ENCODE data around the gene KRT85.

The KRT85 gene

DNA sequence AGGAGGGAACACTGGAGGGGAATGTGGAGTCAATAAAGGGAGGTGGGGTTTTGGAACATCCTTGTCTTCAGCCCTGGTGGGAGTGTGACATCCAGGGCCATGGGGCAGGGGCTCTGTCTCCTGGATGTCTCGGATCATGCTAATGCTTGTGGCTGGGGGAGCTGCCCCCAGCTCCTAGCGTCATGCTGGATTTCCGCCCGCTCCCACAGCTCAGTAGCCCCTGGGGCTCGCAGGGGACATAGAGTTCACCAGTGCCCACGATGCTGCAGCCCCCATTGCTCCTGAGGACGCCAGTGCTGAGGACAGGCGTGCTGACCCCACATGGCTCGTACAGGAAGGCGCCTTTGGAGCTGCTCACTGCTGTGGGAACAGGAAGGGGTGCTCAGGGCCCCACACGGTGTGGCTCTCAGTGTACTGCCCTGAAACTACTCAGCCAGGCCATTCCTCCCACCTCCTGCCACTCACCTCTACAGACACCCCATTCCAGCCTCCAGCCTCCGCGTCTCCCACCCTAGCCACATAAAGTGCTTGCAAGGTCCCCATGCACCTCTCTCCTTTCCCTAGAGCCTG is 27.6 kb upstream of the KRT85 start:
- no peak for DNase-seq (ENCODE audit: low spot score)

DNA sequence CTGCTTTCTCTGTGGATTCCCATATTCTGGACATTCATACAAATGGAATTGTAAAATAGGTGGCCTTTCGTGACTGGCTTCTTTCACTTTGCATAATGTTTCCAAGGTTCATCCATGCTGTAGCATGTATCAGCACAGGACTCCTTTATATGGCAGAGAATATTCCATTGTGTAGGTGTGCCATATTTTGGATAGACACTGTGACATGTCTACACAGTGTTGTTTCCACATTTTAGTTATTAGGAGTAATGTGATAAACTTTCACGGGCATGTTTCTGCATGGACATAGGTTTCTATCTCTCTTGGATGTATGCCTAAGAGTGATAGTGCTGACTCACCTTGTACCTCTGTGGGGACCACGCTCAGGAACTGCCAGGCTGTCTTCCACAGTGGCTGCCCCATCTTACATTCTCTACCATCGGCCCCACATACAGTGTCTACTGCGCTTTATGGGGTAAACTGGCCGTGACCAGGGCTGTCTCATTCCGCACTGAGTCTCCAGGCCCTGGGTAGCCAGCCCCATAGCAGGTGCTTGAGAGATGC is 25.3 kb upstream of the KRT85 start:
- no peak for DNase-seq (ENCODE audit: low spot score)

DNA sequence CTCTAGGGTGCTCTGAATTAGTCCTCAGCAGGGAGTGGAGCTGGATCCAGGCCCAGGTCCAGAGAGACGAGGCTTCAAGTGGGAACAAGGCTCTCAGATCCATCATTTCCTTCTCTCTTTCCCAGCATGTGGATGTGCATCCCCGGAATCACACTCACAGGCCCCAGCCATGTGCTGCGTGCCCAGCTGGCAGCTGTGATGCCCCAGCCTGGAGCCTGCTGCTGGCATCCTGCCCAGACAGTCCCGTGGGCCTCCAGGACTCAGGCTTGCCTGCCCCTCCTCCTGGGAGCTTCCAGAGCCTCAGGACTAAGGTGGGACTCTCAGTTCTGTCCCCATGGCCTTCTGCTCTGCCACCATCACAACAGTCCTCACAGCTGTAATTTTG is 24.3 kb upstream of the KRT85 start:
- no peak for DNase-seq (ENCODE audit: low spot score)

DNA sequence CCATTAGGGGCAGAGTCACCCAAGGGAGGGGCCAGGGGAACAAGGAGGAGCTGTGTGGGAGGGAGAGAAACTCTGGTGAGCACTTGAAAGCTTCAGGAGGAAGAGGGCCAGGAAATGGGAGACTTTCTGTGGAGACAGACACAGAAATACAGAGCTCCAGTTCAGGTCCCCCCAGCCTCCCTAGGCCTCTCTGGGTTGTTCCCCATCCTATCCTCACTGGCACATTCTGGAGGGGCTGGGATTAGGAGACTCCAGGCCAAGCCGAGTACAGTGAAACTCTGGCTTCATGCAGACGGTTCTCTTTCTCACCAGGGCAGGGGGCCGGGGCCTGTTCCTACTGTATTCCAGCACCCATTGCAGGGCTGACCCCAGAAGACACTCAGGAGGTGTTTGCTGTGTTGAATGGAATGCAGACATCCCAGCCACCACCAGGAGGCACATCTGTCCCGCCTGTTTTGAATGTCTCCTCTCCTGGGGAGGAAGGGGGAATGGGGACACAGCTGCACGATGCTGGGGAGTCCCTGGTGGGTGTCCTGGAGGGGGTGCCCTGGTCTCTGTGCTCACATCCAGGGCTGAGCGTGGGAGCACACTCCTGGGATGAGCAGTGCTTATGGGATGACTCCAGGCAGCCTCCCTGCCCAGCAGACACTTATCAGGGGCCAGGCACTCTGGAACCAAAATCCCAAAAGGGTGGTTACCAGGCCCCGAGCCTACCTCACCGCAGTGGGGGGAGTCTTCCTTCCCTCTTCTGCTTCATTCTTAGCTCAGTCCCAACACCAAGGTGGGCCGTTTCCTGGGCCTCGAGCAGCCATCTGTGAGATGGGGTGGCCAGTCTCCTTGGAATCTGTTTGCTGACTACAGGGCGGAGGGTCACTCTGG is 23.7 kb upstream of the KRT85 start:
- no peak for DNase-seq (ENCODE audit: low spot score)

DNA sequence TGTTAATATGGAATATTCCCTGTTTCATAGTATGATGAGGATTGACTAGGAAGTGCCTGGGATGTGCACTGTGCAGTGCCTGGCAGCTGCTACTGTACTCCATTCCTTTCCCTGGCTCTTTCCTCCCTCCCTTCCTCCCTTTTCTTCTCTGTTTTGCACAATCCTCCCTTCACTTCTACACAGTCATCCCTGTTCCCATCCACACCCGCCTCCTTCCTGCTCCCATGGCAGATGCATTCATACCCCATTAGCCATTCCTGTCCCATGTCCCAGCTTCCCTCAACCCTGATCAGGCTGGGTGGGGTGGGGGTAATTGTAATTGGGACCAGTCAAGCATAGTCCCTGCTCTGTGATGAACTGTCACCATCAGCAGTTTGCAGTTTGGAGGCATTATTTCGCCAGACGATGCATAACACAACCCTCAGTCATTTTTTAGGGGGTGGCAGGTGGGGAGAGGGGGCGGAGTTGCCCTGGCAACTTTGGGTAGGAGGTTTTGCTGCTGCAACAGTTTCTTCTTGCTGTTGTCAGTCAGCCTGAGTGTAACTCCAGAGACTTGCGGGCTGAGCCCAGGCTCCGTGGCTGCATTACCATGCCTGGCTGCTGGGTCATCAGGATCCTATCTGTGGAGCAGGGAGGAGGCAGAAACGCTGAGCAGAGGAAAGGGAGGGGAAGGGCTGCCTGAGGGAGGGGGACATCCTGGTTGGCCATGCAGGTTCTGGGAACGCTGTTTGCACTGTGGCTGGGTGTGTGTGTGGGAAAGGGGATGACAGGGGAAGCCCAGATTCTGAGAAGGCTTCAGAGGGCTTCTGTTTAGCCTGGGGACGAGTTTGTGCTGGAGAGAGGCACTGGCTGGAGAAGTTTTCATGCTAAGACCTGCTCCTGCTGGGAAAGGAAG is 22.3 kb upstream of the KRT85 start:
- no peak for DNase-seq (ENCODE audit: low spot score)

DNA sequence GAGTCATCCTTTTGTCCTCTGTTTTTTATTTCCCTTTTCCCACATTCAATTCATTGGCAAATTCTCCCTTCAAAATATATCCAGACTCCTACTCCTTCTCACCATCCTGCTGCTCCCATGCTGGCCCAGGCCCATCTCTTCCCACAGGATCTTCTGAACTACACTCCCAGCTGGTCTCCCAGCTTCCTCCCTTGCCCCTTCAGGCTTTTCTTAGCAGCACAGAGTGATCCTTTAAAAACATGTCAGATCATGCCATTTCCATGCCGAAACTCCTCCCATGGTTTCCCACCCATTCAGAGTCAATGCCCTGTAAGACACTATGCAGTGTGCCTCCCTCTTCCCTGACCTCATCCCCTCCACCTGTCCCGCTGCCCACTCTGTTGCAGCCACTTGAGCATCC is 20.6 kb upstream of the KRT85 start:
- no peak for DNase-seq (ENCODE audit: low spot score)

DNA sequence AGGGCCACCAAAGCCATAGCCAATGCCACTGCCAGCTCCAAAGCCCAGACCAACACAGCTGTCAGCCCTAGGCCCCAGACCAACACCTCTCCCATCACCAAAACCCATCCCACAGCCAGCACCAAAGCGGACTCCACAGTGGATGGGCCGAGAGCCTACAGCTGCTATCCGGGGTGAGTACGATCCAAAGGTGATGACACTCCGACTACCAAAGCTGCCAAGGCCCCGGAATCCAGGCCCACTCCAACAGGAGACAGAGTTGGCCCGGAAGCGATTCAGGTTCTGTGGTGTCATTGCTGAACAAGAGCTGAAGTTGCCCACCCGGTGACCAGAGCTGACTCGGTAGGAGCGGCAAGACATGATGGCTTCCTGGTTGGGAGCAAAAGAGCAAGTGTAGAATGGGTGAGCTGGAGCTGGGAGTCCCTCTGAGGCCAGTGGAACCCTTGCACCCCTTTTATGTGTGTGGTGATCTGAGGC is 18.0 kb upstream of the KRT85 start, which contains the start of gene KRT84:
Gene KRT84 (minus strand): TSS at position 427 of the 477 bp plus-strand sequence. CDS start 67 bp downstream, at position 360.
- no peak for DNase-seq (ENCODE audit: low spot score)

DNA sequence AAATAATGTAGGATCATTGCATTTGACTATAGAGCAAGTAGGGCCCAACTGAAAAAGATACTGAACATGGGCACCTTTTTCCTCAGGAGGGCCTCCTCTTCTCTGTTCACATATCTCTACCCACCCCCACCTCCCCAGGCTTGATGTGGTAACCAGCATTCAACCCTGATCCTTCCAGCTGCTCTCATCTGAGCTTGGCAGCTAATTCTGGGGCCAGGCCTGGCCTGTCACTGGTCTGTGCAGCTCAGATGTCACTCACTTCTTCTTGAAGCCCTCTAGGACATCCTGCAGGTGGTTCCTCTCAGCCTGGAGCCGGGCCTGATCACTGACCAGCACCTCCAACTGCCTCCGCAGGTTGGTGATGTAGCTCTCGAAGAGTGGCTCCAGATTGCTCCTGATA is 16.1 kb upstream of the KRT85 start:
- no peak for DNase-seq (ENCODE audit: low spot score)

DNA sequence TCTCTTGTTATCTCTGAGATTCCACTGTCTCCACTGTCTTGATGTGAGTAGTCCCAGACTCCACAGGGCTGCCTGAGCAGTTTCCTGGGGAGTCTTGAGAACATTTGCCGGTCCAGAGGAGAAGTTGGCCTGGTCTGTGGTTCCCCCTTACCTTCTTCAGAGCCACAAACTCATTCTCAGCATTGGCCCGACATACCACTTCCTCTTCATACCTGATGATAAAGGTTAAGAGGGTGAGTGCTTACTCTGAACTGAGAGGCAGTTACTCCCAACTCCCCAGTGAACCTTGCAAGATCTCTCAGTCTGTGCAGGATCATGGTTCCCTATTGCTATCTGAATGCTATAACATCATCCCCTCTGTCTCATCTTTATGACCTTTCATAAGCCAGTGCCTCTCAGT is 15.6 kb upstream of the KRT85 start:
- no peak for DNase-seq (ENCODE audit: low spot score)

DNA sequence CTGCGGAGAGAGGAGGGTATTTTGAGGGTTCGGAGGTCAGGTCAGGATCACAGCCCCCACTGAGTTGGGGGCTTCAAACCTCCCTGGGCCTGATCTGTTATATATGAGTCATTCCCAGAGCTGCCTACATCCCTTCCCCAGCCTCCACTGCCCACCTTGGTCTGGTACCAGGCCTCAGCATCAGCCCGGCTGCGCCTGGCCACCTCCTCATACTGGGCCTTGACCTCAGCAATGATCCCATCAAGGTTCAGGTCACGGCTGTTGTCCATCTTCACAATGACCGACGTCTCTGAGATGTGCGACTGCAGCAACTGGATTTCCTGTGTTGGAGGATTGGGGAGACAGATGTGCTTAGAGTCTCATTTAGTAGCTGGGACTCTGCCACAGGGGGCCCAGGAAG is 13.9 kb upstream of the KRT85 start:
- DNase-seq (ENCODE audit: low spot score): no peak

DNA sequence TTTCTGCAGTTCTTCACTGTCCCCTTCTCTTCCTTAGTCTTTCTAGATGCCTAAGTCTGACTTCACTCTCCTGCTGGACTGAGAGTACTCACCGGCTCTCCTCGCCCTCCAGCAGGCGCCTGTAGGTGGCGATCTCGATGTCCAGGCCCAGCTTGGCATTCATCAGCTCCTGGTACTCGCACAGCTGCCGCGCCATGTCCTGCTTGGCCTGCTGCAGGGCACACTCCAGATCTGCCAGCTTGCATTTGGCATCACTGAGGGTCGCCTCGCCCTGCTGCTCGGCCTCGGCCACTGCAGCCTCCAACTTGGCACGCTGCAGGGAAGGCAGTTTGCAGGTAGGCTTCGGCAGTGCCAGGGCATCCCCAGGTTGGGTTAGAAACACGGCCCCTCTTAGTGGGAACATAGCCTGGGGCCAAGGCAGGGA is 13.0 kb upstream of the KRT85 start:
- no peak for DNase-seq (ENCODE audit: low spot score)

DNA sequence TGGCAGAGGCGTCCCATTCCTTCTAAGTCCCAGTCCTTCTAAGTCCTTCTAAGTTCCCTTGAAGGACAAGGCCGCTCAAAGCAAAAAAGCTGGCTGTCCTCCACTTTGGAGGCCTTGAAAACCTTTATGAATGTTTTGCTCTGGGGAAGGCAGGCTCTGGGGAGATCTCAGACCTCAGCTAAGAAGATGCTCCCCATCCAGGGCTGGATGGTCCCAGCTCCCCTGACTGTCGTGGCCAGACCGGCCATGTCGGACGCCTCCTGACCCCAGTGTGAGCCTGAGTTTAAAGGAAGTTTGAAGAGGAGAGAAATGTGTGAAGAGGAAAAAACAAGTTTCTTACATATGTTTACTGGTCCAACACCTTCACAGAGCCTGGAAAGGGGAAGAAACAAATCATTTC is 12.3 kb upstream of the KRT85 start:
- DNase-seq (ENCODE audit: low spot score): no peak

DNA sequence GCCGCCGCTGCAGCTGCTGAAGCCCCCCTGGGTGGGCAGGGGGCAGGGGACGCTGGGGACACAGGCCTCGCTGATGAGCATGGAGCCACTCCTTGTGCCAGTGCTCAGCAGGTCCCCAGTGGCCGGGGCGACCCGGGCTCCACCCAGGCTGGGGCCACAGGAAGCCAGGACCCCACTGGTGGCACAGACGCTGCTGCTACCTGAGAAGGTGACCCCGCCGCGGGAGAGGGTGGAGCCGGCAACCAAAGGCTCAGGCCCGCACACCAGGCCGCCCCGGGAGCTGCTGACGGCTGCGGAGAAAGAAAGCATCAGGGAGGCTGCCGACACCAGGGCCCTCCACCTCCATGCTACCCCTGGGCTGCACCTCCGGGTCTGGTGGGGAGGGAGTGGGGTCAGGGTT is 10.8 kb upstream of the KRT85 start:
- DNase-seq (ENCODE audit: low spot score): no peak

DNA sequence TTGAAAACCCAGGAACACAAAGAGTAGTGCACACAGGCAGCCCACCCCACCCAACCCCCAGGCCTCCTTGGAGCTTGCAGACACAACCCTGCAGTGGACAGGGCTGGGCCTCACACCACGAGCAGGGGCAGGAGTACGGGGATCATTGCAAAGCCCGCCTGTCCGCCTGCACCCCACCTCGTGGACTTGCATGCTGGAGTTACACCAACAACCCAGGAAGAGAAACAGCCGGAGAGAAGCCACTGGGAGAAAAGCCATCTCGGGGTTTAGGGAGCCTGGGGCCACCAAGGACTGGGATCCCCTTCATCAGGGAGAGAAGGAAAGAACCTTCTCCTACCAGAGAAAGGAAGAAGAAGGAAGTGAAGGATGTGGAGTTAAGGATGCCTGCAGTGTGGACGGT is 10.0 kb upstream of the KRT85 start:
- DNase-seq (ENCODE audit: low spot score): no peak

DNA sequence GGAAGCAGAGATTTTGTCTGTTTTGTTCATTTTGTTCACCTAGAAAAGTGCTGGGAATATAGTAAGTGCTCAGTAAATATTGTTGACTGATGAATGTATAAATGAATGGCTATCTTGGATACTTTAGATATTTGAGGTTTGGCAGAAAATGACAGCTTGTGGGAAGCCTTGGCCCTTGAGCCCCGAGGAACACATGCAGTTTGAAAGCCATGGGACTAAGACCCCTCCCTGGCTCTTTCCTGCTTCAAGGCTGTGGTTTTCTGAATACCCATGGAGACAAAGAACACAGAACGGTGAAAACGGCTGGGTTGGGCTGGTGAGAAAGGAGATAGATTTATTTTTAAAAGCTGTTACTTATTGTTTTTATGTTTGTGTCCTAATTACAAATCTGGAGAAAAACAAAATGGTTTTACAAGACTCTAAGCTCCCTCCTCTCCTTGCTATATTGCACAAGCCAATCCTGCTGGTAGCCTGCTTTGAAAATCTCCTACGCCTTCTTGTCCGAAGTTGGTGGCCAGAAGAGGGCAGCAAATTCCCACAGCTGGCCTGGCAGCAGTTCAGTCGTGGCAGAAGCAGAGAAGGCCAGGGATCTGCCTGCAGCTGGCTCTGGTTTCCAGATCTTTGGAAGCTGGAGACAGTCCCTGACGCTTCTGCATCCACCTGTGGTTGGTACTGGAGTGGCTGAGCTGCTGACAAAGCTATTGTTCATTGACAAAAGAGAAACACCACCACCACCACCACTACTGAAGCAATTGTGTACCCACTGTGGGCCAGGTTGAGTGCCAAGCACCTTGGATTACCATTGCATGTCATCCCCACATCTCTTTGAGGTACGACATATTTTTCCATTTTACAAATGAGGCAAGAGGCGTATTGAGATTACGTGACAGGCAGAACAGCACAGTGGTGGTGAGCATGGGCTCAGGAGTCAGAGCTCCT is 5.2 kb upstream of the KRT85 start:
- DNase-seq (ENCODE audit: low spot score): peak; percentile 32

DNA sequence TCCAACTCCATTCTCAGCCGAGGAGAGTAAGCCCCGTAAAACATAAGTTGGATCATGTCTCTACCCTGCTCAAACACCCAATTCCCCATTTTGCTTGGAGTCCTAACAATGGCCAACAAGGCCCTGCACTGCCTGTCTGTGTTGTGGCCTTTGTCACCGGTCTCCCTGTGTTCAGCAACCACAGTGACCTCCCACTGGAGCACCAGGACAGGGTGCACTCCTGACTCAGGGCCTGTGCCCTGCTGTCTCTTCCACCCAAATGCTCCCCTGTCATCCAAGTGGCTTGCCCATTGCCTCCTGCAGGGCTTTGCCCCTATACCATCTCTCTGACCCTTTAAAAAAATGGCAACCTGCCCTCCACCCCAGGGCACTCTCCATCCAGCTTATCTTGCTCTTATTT is 4.4 kb upstream of the KRT85 start:
- no peak for DNase-seq (ENCODE audit: low spot score)

DNA sequence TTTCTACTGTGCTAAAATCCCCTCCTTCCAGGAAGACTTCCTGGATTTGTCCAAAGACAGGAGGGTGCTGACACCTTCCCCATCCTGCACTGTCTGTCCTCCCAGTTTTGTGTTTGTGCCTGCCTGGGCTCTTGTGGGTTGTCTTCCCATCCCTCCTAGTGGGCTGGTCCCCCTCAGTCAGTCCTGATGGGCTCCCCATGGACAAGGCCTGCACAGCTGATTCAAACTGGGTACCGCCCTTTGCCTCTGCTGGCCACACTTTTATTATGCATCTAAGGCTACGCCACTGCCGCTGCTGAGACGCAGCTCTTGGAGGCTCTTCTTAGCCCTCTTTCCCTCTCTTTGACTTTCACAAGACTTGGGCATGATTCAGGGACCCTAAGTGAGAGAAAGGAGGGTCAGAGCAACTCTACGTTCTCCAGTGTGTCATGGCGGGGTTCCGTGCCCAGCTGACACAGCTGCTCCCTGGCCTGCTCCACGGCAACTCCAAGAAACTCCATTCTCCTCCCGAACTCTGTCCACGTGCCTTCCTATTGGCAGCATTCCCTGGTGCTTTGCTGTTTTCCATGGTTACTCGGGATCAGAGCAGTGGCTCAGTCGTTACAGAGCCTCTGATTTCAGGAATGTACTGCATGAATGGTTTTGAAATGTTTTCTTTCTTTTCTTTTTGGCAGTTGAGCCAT is 3.8 kb upstream of the KRT85 start:
- DNase-seq (ENCODE audit: low spot score): no peak

DNA sequence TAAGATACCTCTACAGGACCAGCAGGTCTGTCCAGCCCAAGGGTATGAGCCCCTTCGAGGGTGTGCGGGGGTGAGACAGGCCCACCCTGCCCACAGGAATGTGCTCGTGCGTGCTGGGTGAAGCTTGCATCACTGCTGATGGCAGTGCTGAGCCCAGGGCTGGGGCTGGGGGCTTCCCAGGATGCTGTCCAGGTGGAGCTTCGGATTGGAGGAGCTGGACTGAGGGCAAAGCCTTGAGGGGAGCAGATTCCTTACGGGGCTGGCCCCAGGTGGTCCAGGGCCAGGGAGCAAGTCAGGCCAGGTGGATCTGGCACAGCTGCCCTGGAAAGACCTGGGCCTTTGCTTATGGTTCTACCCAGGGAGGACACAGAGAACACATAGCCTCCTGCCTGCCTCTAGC is 2.5 kb upstream of the KRT85 start:
- DNase-seq (ENCODE audit: low spot score): no peak

DNA sequence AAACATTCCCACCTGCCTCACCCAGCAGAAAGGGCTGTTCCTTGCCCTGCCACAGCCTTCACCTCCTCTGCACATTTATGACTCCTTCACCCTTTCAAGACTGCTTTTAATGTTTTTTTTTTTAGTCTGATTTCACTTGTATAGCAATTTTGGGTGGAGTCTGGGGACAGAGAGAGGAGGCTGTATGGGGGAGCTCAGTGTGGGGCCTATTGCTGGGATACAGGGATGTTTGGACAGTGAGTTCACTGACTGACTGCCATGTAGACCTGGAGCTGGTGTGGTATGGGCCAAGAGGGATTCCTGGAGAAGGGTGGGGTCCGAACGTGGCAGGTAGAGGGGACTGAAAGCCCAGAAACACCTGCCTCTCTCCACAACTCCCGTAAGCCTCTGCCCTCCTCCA is 1.9 kb upstream of the KRT85 start:
- no peak for DNase-seq (ENCODE audit: low spot score)

DNA sequence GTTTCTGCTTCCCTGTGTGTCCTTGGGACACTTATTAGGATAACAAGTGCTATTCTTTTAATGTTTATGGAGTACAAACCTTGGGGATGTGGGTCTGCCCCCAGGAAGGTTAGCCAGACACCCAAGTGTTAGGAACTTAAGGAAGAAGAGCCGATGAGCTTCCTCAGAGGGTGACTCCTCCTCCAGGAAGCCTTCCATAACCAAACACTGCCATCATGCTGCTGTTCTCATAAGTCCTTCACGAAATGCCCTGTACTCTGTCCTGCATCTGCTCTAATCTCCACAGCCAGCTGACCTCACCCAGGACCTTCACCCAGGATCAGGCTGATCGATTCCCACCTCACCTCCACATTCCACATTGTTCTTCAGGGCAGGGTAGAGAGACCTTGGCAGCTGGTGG is 1.2 kb upstream of the KRT85 start:
- DNase-seq (ENCODE audit: low spot score): no peak

DNA sequence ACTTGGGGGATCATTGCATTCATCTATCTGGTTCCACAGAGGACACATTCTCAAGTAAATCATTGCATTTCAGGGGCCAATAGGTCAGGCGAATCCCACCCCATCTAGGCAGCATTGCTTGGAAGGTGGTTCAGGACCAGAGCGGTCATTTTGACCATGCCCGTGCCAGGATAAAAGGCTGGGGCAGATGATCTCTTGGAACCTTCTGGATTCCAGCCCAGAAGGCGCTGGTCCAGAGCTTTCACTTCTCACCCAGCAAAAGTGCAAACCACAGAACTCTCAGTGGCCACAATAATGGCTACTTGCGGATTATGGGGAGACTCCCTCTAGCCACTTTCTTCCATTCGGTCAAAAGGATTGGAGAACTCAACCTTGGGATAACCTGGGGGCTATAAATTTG is 595 bp upstream of the KRT85 start:
- DNase-seq (ENCODE audit: low spot score): no peak

Measured in CD4-positive, alpha-beta T cell treated with Interleukin-15 for 4 hours (primary cell).